Right renal pelvis (tissue), 4 donors: ENCODE measurements around the gene CLEC19A. TPM values are rescaled to one million over a fixed set of nuclear protein-coding genes. Genes with fewer than 3 reads are reported as not detected.

Experiments used
- polyA plus RNA-seq, 4 donors: library from polyadenylated mRNA; unstranded; fragments of 120-200 nt; gene quantifications; one replicate each; pipeline ENCODE4 v1.2.1, GENCODE V29; 2013; ENCODE audit not compliant: insufficient read length in 4 of 4

The CLEC19A gene
- polyA plus RNA-seq, 4 donors: 0.04 TPM; not detected in 3

Other genes with a start within 250 kb of the CLEC19A start
- 10 to 100 TPM; 29.5 to 35.5 (median 33.1) TPM for gene COQ7, start 218.1 kb upstream of the CLEC19A start, polyA plus RNA-seq
- gene ITPRIPL2, start 171.8 kb upstream of the CLEC19A start, polyA plus RNA-seq: 10 to 100 TPM; 16.9 to 17.8 (median 17.3) TPM
- gene SYT17, start 117.5 kb upstream of the CLEC19A start, polyA plus RNA-seq: 10 to 100 TPM in 1 of 4 donors, 1 to 10 TPM in 3; 8.7 to 10.5 (median 9.2) TPM
- under 1 TPM; 0.43 to 0.72 (median 0.51) TPM for gene TMC5, start 132.2 kb downstream of the CLEC19A start, polyA plus RNA-seq
- 10 to 100 TPM; 74.6 to 84.0 (median 79.3) TPM for gene GDE1, start 236.4 kb downstream of the CLEC19A start, polyA plus RNA-seq
- gene CCP110, start 238.2 kb downstream of the CLEC19A start, polyA plus RNA-seq: 10 to 100 TPM; 21.4 to 28.2 (median 25.7) TPM